RPMI8226 (cell line): ENCODE measurements around the gene MORC4.

Source experiments
- DNase-seq: peaks from one replicate; pipeline ENCODE4 v3.0.0-alpha.2; 2015

The MORC4 gene

DNA sequence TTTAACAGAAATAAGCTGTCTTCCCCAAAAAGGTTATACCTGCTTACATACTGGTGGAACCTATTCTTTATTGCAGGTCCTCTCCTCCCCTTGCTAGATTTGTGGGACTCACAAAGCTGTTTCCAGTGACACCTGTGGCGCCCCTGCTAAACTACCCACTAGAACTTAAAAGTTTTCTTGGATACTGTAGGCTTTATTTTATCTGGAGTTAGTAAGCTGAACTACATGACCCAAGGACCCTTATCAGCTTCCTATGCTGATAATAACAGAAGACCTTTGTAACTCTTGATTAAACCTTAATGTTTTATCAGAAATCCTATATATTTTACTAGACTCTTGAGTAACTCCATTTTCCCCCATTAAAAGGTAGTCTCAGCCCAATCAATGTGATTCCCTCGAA is 47.5 kb downstream of the MORC4 start:
- no peak for DNase-seq

DNA sequence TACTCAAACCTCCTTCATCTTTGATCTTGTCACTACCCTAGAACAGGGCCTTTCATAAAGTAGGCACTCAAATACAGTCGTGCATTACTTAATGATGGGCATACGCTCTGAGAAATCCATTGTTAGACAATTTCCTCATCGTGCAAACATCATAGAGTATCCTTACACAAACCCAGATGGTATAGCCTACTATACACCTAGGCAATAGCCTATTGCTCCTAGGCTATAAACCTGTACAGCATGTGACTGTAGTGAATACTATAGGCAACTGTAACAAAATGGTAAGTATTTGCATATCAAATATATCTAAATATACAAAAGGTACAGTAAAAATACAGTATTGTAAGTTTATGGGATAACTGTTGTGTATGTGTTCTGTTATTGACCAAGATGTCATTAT is 47.9 kb downstream of the MORC4 start:
- DNase-seq: no peak

DNA sequence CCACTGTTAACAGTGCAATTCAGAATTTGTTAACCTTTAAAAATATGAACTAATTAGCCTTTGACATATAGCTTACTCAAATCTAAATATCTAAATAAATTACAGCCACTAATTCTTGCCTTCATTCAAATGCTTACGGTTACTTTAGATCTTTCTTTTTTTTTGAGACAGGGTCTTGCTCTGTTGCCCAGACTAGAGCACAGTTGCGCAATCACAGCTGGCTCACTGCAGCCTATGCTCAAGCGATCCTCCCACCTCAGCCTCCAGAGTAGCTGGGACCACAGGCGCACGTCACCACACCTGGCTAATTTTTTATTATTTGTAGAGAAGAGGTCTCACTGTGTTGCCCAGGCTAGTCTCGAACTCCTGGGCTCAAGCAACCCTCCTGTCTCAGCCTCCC is 48.8 kb downstream of the MORC4 start:
- DNase-seq: no peak

DNA sequence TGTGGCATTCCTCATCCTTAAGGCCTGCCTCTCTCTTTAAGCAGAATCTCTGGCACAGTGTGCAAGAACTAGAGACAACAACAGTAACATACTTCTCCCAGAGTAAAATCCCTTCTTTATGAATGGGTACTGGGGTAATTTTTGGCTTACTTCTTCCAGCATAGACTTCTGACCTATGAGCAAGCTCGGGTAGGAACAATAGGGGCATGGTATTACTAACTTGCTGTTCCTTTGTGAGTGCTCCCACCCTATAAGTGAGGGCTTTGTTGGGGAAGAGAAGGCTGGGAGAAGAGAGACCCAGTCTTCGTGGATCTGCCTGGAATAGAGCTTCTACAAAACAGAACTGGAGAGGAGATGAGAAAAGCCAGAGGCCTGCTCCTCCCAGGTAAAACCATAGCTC is 49.6 kb downstream of the MORC4 start:
- no peak for DNase-seq

DNA sequence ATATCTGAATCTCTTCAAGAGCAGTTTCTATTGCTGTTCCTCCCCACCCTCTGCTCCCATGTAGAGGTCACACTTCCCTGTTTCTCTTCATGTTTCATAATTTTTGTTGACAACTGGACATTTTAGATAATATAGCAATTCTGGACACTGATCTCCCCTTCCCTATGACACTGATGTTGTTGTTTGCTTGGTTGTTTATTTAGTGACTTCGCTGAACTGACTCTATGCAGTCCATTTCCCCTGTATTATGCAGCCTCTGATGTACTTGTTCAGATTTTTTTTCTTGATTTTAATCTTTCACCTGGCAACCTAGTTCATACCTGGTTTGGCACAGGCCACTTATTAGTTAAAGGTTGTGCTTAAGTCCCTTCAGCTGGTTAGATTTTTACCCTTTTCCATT is 50.6 kb downstream of the MORC4 start:
- no peak for DNase-seq

DNA sequence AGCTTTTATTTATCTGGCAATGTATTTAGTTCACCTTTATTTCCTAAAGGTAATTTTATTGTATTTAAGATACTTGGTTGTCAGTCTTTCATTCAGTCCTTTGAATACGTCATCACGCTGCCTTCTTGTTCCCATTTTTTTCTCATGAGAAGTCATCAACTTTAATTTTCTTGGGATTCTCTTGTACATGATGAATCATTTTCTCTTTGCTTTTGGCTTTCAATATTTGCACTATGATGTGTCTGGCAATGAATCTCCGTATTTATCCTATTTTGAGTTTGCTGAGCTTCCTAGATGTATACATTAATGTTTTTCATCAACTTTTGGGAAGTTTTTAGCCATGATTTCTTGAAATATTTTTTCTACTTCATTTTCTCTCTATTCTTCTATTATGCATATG is 51.4 kb downstream of the MORC4 start:
- no peak for DNase-seq

DNA sequence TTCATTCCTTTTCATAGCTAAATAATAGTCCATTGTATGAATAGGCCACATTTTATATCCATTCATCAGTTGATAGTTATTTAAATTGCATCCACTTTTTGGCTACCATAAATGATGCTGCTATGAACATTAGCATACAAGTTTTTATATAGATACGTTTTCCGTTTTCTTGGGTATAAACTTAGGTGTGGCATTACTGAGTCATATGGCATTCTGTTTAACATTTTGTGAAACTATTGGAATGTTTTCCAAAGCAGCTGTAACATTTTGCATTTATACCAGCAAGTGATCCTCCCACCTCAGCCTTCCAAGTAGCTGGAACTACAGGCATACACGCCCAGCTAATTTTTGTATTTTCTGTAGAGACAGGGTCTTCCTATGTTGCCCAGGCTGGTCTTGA is 53.5 kb downstream of the MORC4 start:
- DNase-seq: no peak

DNA sequence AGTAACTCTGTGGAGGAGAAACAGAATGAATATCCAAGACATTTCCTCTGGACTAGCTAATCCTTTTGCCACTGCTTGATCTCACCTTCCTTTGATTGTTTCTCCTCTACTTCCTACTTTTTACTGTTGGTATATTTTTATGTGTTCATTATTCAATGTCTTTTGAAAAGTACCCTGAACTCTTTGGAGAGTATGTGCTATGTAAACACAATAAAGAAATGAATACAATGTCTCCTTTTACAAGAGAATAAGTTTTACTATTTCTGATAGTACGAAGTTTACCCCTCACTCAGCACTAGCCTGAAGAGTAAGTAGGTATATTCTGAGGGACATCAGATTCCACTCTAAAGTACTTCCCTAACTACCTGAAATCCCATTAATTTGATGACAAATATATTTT is 59.9 kb downstream of the MORC4 start:
- DNase-seq: no peak

DNA sequence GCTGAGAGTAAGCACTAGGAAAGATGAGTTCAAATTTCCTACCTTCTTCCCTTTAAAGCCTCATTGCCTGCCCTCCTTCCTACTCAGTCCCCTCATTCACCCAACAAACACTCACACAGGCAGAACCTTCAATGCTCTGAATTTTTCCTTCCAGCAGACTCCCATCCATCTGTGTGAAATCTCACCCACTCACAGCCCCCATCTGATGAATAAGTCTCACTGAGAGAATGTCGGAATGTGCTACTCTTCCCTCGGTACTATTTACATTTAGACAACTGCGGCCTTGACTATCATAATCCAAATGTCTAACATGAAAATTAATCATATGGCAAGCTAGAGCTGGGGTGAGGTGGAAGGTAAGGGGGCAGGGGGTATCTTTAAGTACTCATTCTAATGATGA is 60.4 kb downstream of the MORC4 start:
- no peak for DNase-seq

DNA sequence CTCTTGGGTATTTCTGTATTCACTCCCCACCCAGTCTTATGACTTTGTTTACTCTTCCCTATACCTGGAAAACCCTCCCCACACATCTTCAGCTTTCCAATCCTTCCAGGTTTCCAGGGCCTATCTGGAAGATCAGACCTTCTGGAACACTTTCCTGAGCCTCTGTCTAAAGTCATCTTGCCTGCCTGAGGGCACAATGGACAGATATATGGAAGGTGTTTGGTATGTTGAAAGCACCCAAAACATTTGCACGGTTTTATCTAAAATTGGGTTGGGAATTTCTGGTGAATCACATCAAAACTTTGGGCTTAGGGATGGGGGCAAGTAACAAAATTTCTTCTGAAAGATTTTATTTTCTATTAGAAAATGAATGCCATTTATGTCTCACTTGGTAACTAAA is 63.8 kb downstream of the MORC4 start:
- no peak for DNase-seq

DNA sequence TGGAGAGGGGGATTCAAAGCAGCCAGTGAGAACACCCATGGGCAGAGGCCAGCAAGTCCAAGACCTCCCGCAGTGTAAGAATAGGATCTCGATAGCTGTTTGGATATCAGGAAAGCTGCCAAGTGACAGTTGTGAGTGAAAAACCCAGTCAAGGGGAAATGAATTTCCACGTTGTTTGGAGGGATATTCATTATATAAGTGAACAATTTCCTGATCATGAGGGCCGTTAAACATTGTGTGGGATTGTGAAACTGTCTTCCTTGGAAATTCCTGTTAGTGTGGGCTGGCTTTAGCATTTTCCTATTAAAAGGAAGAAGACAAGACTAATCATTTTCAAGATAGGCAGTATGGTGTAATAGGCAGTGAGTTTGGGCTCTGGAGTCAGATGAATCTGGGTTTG is 64.8 kb downstream of the MORC4 start:
- DNase-seq: no peak

DNA sequence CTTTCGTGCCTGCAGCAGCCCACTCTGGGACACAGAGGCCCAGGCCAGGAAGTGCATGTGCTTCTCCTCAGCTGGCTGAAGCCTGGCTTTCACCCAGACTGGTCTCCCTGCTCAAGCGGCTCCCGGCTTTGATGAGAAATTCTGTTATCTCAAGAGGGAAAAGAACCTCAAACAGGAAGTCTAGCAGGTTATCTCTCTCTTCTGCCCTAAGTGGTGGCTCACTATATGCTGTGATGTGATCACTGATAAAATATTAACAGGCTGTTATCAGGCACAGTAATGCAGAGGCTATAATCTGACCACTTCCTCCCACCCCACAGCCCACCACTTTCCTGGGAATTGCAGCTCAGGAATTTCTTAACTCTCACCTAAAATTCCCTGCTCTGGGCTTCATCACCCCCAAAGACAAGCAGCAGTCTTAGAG is 66.5 kb downstream of the MORC4 start:
- DNase-seq: no peak

DNA sequence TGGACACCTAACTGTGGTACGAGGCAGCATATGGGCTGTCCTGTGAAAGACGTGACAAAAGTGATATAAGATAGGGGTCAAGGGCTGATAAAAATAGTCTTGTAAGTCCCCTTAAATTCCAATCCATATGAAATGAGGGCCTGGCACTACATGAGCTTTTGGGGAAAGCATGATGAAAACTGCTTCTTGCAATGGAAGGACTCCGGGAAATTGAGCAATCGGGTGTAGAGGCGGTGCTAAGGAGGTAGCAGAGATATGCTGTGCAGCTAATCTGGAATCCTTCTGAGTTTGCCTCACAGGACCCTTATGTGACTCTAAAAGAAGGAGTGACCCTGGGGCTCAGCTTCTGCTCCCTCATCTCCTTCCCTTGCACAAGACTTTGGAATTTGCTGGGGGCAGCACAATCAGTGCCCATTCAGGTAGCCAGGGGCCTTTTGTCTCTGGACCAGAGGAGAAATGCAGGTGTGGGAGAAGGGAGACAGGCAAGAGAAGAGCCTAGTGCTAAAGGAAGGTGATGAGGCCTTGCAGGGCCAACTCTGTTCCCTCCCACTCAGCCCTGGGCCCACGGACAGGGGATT is 67.0 kb downstream of the MORC4 start:
- DNase-seq: no peak

DNA sequence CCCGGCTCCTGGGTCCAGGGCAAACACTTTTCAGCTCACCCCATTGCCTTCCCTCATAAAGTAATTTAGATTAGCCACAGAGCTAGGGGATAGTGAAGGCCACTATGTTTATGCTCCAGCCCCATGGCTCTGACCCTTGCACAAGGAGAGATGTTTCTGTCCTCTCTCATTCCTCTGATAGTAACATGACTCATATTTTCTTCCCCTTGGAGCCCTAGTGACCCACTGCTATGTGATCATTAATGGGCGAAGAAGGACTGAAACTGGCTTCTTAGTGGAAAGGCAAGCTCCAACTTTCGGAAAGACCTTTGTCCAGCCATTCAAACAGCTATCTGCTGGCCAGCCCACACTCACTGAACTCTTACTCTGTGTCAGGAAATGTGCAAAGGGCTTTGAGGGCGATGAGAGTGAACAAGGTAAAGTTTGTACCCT is 67.5 kb downstream of the MORC4 start:
- DNase-seq: no peak

DNA sequence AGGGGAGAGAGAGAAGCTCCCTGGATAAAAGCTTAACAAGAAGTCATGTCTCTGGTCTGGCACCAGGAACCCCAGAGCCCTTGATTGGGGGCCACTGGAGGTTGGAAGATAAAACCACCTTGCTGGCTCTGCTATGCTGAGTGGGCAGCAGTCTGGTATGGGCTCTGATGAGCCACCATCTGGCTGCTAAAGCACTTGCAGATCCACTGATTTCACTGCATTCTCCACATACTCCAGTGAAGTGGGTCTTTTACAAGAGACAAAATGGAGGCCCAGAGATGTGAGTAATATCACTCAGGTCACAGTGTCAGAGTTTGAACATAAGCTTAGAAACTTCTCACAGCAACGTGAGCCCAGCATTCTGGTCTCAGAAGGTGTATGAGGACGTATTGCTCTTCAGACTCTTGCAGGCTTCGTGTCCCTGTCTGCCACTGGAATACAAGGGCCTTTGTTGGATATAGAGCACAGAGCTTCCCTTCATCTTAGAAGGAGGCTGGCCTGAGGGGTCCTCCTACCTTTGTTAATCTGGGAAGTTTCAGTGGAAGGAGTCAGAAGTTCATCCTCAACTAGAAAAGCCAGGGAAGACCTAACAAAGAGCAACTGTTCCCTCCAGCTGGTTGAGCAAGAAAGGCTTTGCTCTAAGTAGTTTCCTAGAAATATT is 68.1 kb downstream of the MORC4 start:
- DNase-seq: no peak

DNA sequence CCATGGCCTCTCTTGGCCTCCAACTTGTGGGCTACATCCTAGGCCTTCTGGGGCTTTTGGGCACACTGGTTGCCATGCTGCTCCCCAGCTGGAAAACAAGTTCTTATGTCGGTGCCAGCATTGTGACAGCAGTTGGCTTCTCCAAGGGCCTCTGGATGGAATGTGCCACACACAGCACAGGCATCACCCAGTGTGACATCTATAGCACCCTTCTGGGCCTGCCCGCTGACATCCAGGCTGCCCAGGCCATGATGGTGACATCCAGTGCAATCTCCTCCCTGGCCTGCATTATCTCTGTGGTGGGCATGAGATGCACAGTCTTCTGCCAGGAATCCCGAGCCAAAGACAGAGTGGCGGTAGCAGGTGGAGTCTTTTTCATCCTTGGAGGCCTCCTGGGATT is 71.8 kb downstream of the MORC4 start:
- DNase-seq: no peak

DNA sequence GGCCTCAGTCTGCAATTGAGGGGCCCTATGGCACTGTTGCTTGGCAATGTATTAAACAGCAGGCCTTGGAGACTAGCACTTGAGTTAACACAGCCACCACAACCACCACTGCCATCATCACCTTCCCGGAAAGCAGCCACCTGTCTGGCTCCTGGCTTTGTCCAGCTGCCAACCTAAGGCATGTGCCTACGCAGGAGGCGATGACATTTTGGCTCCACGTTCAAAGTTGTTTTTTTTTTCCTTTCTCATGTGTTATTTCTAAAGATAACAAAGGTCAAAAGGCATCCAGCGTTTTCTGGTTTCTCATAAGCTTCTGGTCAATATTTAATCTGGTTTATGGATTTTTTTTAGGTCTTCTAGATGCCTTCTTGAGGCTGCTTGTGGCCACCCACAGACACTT is 72.3 kb downstream of the MORC4 start:
- DNase-seq: no peak

DNA sequence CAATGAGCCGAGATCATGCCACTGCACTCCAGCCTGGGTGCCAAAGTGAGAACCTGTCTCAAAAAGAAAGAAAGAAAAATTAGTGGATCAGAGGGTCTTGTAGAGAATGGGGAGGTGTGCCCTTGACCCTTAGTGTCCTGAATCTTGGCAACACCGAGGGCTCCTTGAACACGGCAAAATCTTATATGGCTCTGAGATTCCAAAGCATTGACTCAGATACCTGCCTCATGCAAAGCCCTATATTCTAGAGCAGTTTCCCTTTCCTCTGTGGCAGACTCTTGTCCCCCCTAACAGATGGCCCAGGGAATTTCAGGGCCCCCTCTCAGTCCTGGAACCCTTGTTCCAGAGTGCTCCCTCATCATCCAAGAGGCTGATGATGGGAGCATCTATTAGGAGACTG is 73.0 kb downstream of the MORC4 start:
- no peak for DNase-seq

DNA sequence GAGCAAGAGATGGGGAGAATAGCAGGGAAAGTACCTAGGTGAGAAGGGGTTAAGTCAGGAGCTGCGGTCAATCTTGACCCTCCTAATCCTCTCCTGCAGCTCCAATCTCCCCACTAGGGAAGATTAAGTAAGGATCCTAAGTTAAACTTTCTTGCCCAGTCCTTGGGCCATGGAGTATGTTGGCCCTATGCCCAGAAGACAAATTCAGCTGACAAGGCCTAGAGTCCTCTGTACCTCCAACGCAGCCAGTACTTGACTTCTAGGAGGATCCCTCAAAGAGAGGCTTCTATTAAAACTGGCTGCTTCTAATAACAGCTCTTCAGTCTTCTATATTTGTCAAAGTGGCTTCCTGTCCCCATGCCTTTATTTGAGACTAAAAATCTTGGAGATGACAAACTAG is 78.4 kb downstream of the MORC4 start:
- peak; percentile 7 for DNase-seq

DNA sequence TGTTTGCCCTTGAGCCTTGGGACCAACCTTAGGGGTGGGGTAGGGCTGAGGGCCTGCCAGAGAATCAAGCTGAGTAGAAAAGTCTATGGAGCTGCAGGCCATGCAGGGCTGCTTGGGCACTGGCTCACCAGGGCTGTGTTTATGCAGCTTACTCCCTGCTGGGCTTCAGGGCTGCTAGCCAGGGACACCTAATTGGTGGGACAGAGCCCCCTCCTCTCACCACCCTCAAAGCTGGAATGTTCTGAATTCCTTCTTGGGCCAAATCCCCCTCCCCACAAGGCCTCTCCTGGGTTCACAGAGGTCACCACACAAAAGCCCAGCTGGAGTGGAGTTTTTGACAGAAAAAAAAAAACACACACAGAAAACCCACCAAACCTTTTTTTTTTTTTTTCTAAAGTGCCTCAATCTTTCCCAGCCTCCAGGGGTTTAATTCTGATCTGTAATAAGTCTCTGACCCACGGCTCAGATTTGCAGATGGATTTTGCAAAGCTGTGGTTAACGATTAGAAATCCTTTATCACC is 80.0 kb downstream of the MORC4 start, which contains the start of gene CLDN2:
CLDN2 (plus strand) TSS at position 471 of the 521 bp plus-strand sequence. CDS start 7,827 bp downstream, outside the sequence.
- no peak for DNase-seq

DNA sequence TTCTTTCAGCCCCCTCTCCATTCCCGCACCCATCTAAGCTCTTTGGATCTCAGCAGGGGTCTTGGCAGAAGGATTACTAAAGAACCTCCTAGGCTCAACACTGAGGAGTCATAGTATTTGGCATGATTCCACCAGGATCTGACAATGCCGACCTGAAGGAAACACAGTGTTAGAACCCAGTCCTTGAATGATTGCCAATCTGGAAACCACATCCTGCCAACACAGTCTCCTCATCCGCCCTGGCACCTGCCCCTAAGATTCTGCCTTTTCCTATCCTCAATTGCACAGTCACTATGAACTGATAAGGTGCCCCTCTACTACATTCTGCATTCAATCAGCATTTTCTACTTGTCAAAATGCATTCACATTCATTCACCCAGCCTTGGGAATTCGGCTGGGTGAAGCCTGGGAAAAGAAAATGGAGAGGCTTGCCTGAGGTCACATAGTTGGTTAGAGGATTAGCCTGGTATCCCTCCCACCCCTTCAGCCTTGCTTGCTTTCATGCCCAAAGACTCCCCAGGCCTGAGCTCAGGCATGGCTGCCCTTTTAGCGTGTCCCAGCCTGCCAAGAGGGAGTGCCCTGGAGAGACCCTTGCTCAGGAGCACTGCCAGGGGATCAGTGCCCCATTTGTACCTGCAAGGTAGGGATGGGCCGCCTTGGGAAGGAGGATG is 82.0 kb downstream of the MORC4 start:
- DNase-seq: peak; percentile 57

DNA sequence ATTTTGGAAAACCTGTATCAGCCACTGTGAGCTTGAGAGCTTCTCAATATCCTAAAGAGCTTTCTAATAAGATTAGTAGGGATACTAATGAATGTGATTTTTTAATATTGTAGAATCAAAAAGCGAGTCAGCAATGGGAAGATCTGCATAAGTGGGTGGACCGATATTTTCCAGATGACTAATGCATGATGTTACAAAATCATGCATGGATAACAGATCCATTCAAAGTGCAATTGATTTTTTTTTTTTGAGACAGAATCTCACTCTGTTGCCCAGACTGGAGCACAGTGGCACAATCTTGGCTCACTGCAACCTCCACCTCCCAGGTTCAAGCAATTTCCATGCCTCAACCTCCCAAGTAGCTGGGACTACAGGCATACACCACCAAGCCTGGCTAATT is 87.1 kb downstream of the MORC4 start:
- no peak for DNase-seq

DNA sequence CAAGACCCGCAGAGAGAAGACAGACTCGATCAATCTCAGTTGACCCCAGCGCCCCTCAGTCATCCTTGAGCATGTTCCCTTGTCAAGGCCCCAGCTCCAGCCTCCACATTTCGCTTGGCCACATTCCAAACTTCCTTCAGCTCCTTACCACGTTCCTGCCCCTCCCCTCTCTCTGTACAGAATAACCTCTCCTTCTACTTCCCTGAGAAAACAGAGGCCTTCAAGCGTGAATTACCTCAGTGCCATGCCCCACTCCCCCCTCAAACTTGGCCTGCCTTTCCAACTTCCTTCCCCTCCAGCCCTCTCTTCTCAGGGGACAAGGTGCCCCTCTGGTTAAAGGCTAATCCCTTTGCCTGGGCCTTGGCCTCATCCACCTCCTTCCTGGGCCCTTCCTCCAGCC is 93.7 kb downstream of the MORC4 start:
- no peak for DNase-seq

DNA sequence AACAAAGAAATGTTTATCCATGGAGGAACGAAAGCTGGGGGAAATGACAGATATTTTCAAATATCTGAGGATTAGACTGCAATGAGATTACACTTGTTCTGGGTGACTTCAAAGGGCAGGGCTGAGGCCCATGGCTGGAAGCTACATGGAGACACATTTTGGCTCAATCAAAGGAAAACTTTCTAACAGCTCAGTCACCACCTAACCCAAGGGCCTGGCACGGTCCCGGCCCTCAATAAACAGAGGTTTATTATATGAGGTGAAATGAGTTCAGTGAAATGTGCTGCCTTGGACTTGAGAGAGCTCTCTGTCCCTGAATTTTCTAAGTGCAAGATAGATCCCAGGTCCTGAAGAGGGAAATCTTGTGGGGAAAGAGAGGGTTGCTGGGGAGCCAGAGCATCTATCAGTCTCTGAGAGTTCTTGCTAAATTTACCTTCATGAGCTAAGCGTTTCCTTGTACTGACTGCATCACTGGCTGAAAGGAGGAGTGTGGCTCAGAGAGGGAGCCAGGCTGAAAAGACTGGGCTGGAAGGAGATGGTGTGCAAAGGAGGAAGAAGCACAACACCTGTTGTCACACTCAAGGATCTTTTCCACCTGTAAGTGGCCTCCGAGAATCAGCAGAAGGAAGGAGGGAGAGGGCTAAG is 94.8 kb downstream of the MORC4 start:
- DNase-seq: no peak
